Activated CD4-positive, alpha-beta T cell treated with anti-CD3 and anti-CD28 coated beads, Interleukin-2, amount 10 ng/mL, durations not matched to agents 7 days and 5 days (primary cell): Measurements from ENCODE around the gene NSD2. TPM values are rescaled to one million over a fixed set of nuclear protein-coding genes. Genes with fewer than 3 reads are reported as not detected.
"Not testable (repeated sequence)": the region's sequence is repeated elsewhere in the genome, so short reads cannot be mapped to it uniquely, and the experiment has no call there.

Source experiments
- CTCF ChIA-PET: fragments of 350-600 bp; sonication (Branson Sonifier 250); formaldehyde crosslinking; loops from one replicate; lab custom pipeline; 2021; ENCODE audit warnings: antibody characterized with exemption; lab: Charles Lee
- POLR2A ChIA-PET: fragments of 350-600 bp; sonication (Branson Sonifier 250); formaldehyde crosslinking; loops from one replicate; lab custom pipeline; 2021; ENCODE audit warnings: antibody characterized with exemption; lab: Charles Lee
- DNase-seq: peaks from one replicate; pipeline ENCODE4 v3.0.0-alpha.2; 2020
- H3K27ac Mint-ChIP-seq: one replicate; pipeline ENCODE4 v1.8.0; 2021; ENCODE audit warnings: mild to moderate bottlenecking, moderate library complexity, mixed read lengths
- H3K27me3 Mint-ChIP-seq: one replicate; pipeline ENCODE4 v1.8.0; 2021; ENCODE audit warnings: mixed read lengths
- H3K36me3 Mint-ChIP-seq: one replicate; pipeline ENCODE4 v1.8.0; 2021; ENCODE audit warnings: low read depth, mixed read lengths
- H3K4me1 Mint-ChIP-seq: one replicate; pipeline ENCODE4 v1.8.0; 2021; ENCODE audit warnings: mixed read lengths
- H3K4me3 Mint-ChIP-seq: one replicate; pipeline ENCODE4 v1.8.0; 2021; ENCODE audit warnings: mild to moderate bottlenecking, moderate library complexity, mixed read lengths
- H3K9me3 Mint-ChIP-seq: one replicate; pipeline ENCODE4 v1.8.0; 2021; ENCODE audit warnings: mixed read lengths
- total RNA-seq, 2 experiments: library from RNA; stranded (reverse); gene quantifications; one replicate each; pipeline ENCODE4 v1.2.3, GENCODE V29; 2021

Gene NSD2
- total RNA-seq, 2 experiments from 2014 or later, result 248 to 271 TPM

GRCh38 chr4:1896658-1896991, 25.4 kb downstream of the NSD2 start:
- Mint-ChIP-seq H3K4me3 (no peak overlapping the region), H3K27ac (no peak overlapping the region), H3K4me1 (peaks cover 53% of the 10 kb centered on the region), H3K36me3 (peaks cover 29% of the 10 kb centered on the region), H3K9me3 (no peaks in the 10 kb centered on the region), H3K27me3 (no peaks in the 10 kb centered on the region)
- DNase-seq, result no peak
- ChIA-PET CTCF (interaction anchor here (1.5 kb wide), 1 partner anchor 12 kb away, joined by 5 read pairs; no protein-coding TSS in a partner anchor), POLR2A (no interaction called here)

GRCh38 chr4:1898007-1898406, 26.8 kb downstream of the NSD2 start:
- ChIA-PET POLR2A (no interaction called here), CTCF (interaction anchor here (1.5 to 2.2 kb wide), 4 partner anchors 9 to 25 kb away, joined by 4 to 6 read pairs (median 5); no protein-coding TSS in a partner anchor)
- no peak for DNase-seq
- Mint-ChIP-seq H3K27me3 (no peaks in the 10 kb centered on the region), H3K4me3 (no peak overlapping the region), H3K27ac (no peak overlapping the region), H3K9me3 (no peaks in the 10 kb centered on the region), H3K36me3 (peaks cover 37% of the 10 kb centered on the region), H3K4me1 (peaks cover 56% of the 10 kb centered on the region)

- ChIA-PET CTCF (interaction anchor here (1.3 to 2.7 kb wide), 7 partner anchors 10 to 50 kb away, joined by 3 to 13 read pairs (median 5); no protein-coding TSS in a partner anchor), POLR2A (no interaction called here)
- no peaks in the 10 kb centered on the region for H3K27me3 Mint-ChIP-seq
- no peak for DNase-seq
- no peaks in the 10 kb centered on the region for H3K9me3 Mint-ChIP-seq
- peaks cover 43% of the 10 kb centered on the region for H3K36me3 Mint-ChIP-seq
- peaks cover 61% of the 10 kb centered on the region for H3K4me1 Mint-ChIP-seq
- H3K4me3 Mint-ChIP-seq, result no peak overlapping the region
- H3K27ac Mint-ChIP-seq, result peak overlapping the region; percentile 80
These were observed 27.5 kb downstream of the NSD2 start for GRCh38 chr4:1898681-1899080.

DNA sequence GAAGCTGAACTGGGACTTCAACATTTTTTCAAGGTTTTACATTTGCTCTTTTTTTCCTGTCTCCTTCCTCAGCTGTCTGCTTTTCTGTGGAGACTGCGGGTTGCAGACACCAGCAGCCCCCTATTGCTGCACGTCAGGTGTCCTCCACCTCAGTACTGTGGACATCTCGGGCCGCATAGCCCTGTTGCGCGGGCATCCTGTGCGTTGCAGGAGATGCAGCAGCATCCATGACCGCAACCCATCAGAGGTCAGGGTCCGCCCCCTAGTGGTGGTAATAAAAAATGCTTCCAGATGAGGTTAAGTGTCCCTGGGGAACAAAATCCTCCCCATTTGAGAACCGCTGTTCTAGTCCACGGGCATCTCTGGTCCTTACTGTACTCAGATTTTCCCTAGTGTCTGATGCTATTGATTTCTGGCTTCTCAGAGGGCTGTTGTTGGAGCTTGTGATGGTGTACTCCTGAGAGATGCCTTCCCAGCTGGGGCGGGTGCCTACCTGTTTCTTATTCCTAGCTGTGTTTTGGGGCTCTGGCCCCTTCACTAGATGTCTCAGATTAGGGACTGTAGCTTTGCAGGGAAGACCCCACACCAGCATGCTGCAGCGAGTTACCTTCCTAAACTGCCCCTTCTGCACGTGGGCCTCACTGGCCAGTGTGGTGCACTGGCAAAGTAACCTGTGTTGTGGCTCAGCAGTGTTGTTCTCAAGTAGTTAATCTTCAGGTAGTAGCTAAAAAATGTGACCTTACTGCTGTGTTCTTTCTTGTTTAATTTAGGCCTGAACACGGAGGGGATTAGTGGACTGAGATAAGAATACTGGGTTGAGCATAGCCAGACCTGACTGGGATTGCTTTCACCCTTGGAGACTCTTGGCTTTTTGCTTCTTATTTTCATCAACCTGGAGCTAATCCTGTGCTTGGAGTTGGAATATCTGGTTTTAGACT, 28.2 kb downstream of the NSD2 start:
- peak overlapping the region; percentile 80 for H3K27ac Mint-ChIP-seq
- H3K36me3 Mint-ChIP-seq, result peaks cover 47% of the 10 kb centered on the region
- no peak overlapping the region for H3K4me3 Mint-ChIP-seq
- peaks cover 64% of the 10 kb centered on the region for H3K4me1 Mint-ChIP-seq
- ChIA-PET POLR2A (no interaction called here), CTCF (interaction anchor here (0.8 to 2.7 kb wide), 15 partner anchors 8 to 99 kb away, joined by 3 to 13 read pairs (median 4); no protein-coding TSS in a partner anchor)
- H3K9me3 Mint-ChIP-seq, result no peaks in the 10 kb centered on the region
- no peaks in the 10 kb centered on the region for H3K27me3 Mint-ChIP-seq
- DNase-seq, result peak; percentile 83

DNA sequence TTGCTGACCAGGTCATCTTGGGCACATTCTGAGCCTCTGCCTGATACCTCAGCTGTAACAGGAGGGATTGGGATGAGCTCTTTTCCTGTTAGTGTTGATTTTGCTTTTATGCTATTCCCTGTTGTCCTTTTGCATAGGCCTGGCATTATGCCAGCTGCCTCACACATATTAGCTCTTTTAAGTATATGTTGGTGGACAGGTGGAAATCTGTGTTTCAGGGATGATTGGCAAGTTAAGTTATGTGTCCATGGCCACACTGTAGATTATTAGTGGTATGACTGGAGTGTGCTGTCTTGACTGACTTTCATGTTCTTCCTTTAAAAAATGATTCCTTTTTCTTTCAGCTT, 28.9 kb downstream of the NSD2 start:
- Mint-ChIP-seq H3K27me3 (no peaks in the 10 kb centered on the region), H3K9me3 (no peaks in the 10 kb centered on the region), H3K4me1 (peaks cover 65% of the 10 kb centered on the region), H3K27ac (no peak overlapping the region), H3K4me3 (no peak overlapping the region), H3K36me3 (peaks cover 50% of the 10 kb centered on the region)
- POLR2A ChIA-PET, result no interaction called here
- DNase-seq, result no peak
- CTCF ChIA-PET, result interaction anchor here (0.8 to 2.7 kb wide), 14 partner anchors 9 to 100 kb away, joined by 3 to 13 read pairs (median 4); no protein-coding TSS in a partner anchor

GRCh38 chr4:1900624-1901023, 29.4 kb downstream of the NSD2 start:
- no peak overlapping the region for H3K27ac Mint-ChIP-seq
- H3K36me3 Mint-ChIP-seq, result peaks cover 56% of the 10 kb centered on the region
- ChIA-PET POLR2A (no interaction called here), CTCF (interaction anchor here (1.1 to 2.7 kb wide), 7 partner anchors 9 to 100 kb away, joined by 3 to 13 read pairs (median 4); no protein-coding TSS in a partner anchor)
- no peaks in the 10 kb centered on the region for H3K9me3 Mint-ChIP-seq
- no peak for DNase-seq
- H3K4me3 Mint-ChIP-seq, result no peak overlapping the region
- H3K4me1 Mint-ChIP-seq, result peaks cover 65% of the 10 kb centered on the region
- H3K27me3 Mint-ChIP-seq, result no peaks in the 10 kb centered on the region

GRCh38 chr4:1901127-1901526, 29.9 kb downstream of the NSD2 start:
- ChIA-PET POLR2A (no interaction called here), CTCF (interaction anchor here (1.2 to 2.7 kb wide), 3 partner anchors 19 to 27 kb away, joined by 3 to 13 read pairs (median 4); no protein-coding TSS in a partner anchor)
- no peak overlapping the region for H3K4me3 Mint-ChIP-seq
- peaks cover 65% of the 10 kb centered on the region for H3K4me1 Mint-ChIP-seq
- DNase-seq, result no peak
- H3K9me3 Mint-ChIP-seq, result no peaks in the 10 kb centered on the region
- no peaks in the 10 kb centered on the region for H3K27me3 Mint-ChIP-seq
- H3K36me3 Mint-ChIP-seq, result peaks cover 61% of the 10 kb centered on the region
- H3K27ac Mint-ChIP-seq, result no peak overlapping the region

- no peak for DNase-seq
- peaks cover 69% of the 10 kb centered on the region for H3K4me1 Mint-ChIP-seq
- ChIA-PET POLR2A (interaction anchor here (0.5 kb wide), 1 partner anchor 32 kb away, joined by 3 read pairs; no protein-coding TSS in a partner anchor), CTCF (interaction anchor here (0.6 to 1.6 kb wide), 7 partner anchors 8 to 194 kb away, joined by 3 to 4 read pairs (median 3); no protein-coding TSS in a partner anchor)
- no peaks in the 10 kb centered on the region for H3K9me3 Mint-ChIP-seq
- H3K4me3 Mint-ChIP-seq, result no peak overlapping the region
- no peaks in the 10 kb centered on the region for H3K27me3 Mint-ChIP-seq
- peaks cover 65% of the 10 kb centered on the region for H3K36me3 Mint-ChIP-seq
- H3K27ac Mint-ChIP-seq, result no peak overlapping the region
These were observed 31.1 kb downstream of the NSD2 start for GRCh38 chr4:1902243-1902642.

- H3K27me3 Mint-ChIP-seq, result no peaks in the 10 kb centered on the region
These were observed 31.8 kb downstream of the NSD2 start for GRCh38 chr4:1903035-1903434.

DNA sequence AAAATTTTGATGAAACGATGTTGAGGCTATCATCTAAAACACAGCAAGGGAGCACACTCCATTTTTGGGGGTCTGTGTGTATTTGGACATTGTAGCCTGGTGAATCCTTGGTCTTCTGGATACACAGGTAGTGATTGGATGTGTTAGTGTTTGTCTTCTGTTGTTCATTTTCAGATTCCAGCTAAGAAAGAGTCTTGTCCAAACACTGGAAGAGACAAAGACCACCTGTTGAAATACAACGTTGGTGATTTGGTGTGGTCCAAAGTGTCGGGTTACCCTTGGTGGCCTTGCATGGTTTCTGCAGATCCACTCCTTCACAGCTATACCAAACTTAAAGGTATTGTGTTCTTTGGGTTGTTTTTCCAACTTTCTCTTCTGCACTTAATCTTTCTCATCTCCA, 32.8 kb downstream of the NSD2 start:
- peaks cover 72% of the 10 kb centered on the region for H3K36me3 Mint-ChIP-seq
- CTCF ChIA-PET, result interaction anchor here (1.5 kb wide), 1 partner anchor 17 kb away, joined by 3 read pairs; no protein-coding TSS in a partner anchor
- H3K4me1 Mint-ChIP-seq, result peaks cover 71% of the 10 kb centered on the region
- H3K4me3 Mint-ChIP-seq, result no peak overlapping the region
- H3K9me3 Mint-ChIP-seq, result no peaks in the 10 kb centered on the region
- POLR2A ChIA-PET, result no interaction called here
- H3K27me3 Mint-ChIP-seq, result no peaks in the 10 kb centered on the region
- DNase-seq, result no peak
- no peak overlapping the region for H3K27ac Mint-ChIP-seq

More at GRCh38 chr4:1903035-1903434, 31.8 kb downstream of the NSD2 start:
- no peaks in the 10 kb centered on the region for H3K9me3 Mint-ChIP-seq
- ChIA-PET CTCF (interaction anchor here (0.8 to 1.6 kb wide), 4 partner anchors 16 to 159 kb away, joined by 3 to 4 read pairs (median 4); no protein-coding TSS in a partner anchor), POLR2A (no interaction called here)
- no peak overlapping the region for H3K27ac Mint-ChIP-seq
- H3K4me3 Mint-ChIP-seq, result no peak overlapping the region
- H3K4me1 Mint-ChIP-seq, result peaks cover 70% of the 10 kb centered on the region
- H3K36me3 Mint-ChIP-seq, result peaks cover 71% of the 10 kb centered on the region
- no peak for DNase-seq

GRCh38 chr4:1907848-1908525, 36.8 kb downstream of the NSD2 start:
- no peak for DNase-seq
- Mint-ChIP-seq H3K36me3 (peaks cover 73% of the 10 kb centered on the region), H3K27ac (peak overlapping the region; percentile 58), H3K4me1 (peaks cover 65% of the 10 kb centered on the region), H3K27me3 (no peaks in the 10 kb centered on the region), H3K9me3 (no peaks in the 10 kb centered on the region), H3K4me3 (no peak overlapping the region)
- POLR2A ChIA-PET, result no interaction called here
- CTCF ChIA-PET, result interaction anchor here (1.0 to 1.7 kb wide), 7 partner anchors 10 to 160 kb away, joined by 3 to 5 read pairs (median 3); no protein-coding TSS in a partner anchor

- CTCF ChIA-PET, result interaction anchor here (1.2 to 2.9 kb wide), 4 partner anchors 10 to 27 kb away, joined by 3 to 10 read pairs (median 4); no protein-coding TSS in a partner anchor
These were observed 38.5 kb downstream of the NSD2 start for GRCh38 chr4:1909696-1910095.

More at GRCh38 chr4:1909696-1910095, 38.5 kb downstream of the NSD2 start:
- H3K4me3 Mint-ChIP-seq, H3K27me3 Mint-ChIP-seq, H3K27ac Mint-ChIP-seq, H3K9me3 Mint-ChIP-seq, DNase-seq: not testable (repeated sequence)
- Mint-ChIP-seq H3K4me1 (peaks cover 52% of the 10 kb centered on the region), H3K36me3 (peaks cover 73% of the 10 kb centered on the region)
- POLR2A ChIA-PET, result interaction anchor here (0.6 kb wide), 1 partner anchor 97 kb away, joined by 4 read pairs; no protein-coding TSS in a partner anchor
